IPS-18c (cell line): Measurements from ENCODE around the gene COPZ2.
"Not testable (repeated sequence)": the region's sequence is repeated elsewhere in the genome, so short reads cannot be mapped to it uniquely, and the experiment has no call there.

Experiments
- H3K4me3 ChIP-seq: 2 replicates; pipeline ENCODE4 v1.7.0; 2013; ENCODE audit warnings: low read depth, mild to moderate bottlenecking, low read length, moderate library complexity; ENCODE audit not compliant: insufficient read depth
- H3K9me3 ChIP-seq: one replicate; pipeline ENCODE4 v1.6.1; 2013; ENCODE audit warnings: mild to moderate bottlenecking, low read length, moderate library complexity; ENCODE audit not compliant: control insufficient read depth, insufficient read depth

COPZ2 gene

GRCh38 chr17:48046296-48046695 lies 8.7 kb upstream of the COPZ2 start:
- peak overlapping the region; percentile 82; the same call in 1 of the 2 replicates for H3K4me3 ChIP-seq
- H3K9me3 ChIP-seq = no peaks in the 10 kb centered on the region

- H3K4me3 ChIP-seq = no peak overlapping the region
- no peaks in the 10 kb centered on the region for H3K9me3 ChIP-seq
These were observed 7.9 kb upstream of the COPZ2 start for GRCh38 chr17:48045316-48046001.

GRCh38 chr17:48044851-48045250 lies 7.3 kb upstream of the COPZ2 start:
- no peaks in the 10 kb centered on the region for H3K9me3 ChIP-seq
- no peak overlapping the region for H3K4me3 ChIP-seq

- Histone ChIP-seq H3K9me3 (no peaks in the 10 kb centered on the region), H3K4me3 (no peak overlapping the region)
These were observed 5.6 kb upstream of the COPZ2 start for GRCh38 chr17:48043176-48043575.

GRCh38 chr17:48038687-48039086 lies 1.1 kb upstream of the COPZ2 start:
- H3K9me3 ChIP-seq = no peaks in the 10 kb centered on the region
- no peak overlapping the region for H3K4me3 ChIP-seq

GRCh38 chr17:48037838-48038323 lies 284 bp upstream of the COPZ2 start:
- H3K4me3 ChIP-seq = peak overlapping the region; percentile 49
- no peaks in the 10 kb centered on the region for H3K9me3 ChIP-seq

GRCh38 chr17:48036693-48037035 lies 933 bp downstream of the COPZ2 start:
- H3K4me3 ChIP-seq = no peak overlapping the region

GRCh38 chr17:48034734-48035133 lies 2.9 kb downstream of the COPZ2 start:
- not testable (repeated sequence) for H3K9me3 ChIP-seq, H3K4me3 ChIP-seq

More at GRCh38 chr17:48036693-48037035, 933 bp downstream of the COPZ2 start:
- H3K9me3 ChIP-seq = no peaks in the 10 kb centered on the region

GRCh38 chr17:48031966-48032365 lies 5.6 kb downstream of the COPZ2 start:
- H3K9me3 ChIP-seq = no peaks in the 10 kb centered on the region
- H3K4me3 ChIP-seq = no peak overlapping the region

GRCh38 chr17:48030531-48030930 lies 7.1 kb downstream of the COPZ2 start:
- no peaks in the 10 kb centered on the region for H3K9me3 ChIP-seq
- H3K4me3 ChIP-seq = no peak overlapping the region

- Histone ChIP-seq H3K4me3 (no peak overlapping the region), H3K9me3 (peaks cover 2% of the 10 kb centered on the region)
These were observed 8.9 kb downstream of the COPZ2 start for GRCh38 chr17:48028736-48029135.

- peaks cover 2% of the 10 kb centered on the region for H3K9me3 ChIP-seq
- H3K4me3 ChIP-seq = no peak overlapping the region
These were observed 10.1 kb downstream of the COPZ2 start for GRCh38 chr17:48027322-48027981.

GRCh38 chr17:48026502-48027321 lies 10.9 kb downstream of the COPZ2 start:
- H3K4me3 ChIP-seq = no peak overlapping the region

GRCh38 chr17:48025904-48026501 lies 11.6 kb downstream of the COPZ2 start:
- H3K9me3 ChIP-seq = peaks cover 2% of the 10 kb centered on the region
- H3K4me3 ChIP-seq = peak overlapping the region; percentile 38; the same call in 1 of the 2 replicates

More at GRCh38 chr17:48026502-48027321, 10.9 kb downstream of the COPZ2 start:
- H3K9me3 ChIP-seq = peaks cover 2% of the 10 kb centered on the region

- peaks cover 2% of the 10 kb centered on the region for H3K9me3 ChIP-seq
- H3K4me3 ChIP-seq = peak overlapping the region; percentile 60
These were observed 12.3 kb downstream of the COPZ2 start for GRCh38 chr17:48025040-48025903.

GRCh38 chr17:48024149-48025039 lies 13.2 kb downstream of the COPZ2 start:
- peak overlapping the region; percentile 60 for H3K4me3 ChIP-seq

More at GRCh38 chr17:48024149-48025039, 13.2 kb downstream of the COPZ2 start:
- peaks cover 2% of the 10 kb centered on the region for H3K9me3 ChIP-seq
